Measurements from ENCODE around the gene CD1B. TPM values are rescaled to one million over a fixed set of nuclear protein-coding genes. Genes with fewer than 3 reads are reported as not detected.
"Not testable (repeated sequence)": the region's sequence is repeated elsewhere in the genome, so short reads cannot be mapped to it uniquely, and the experiment has no call there.

CD1B gene
- total RNA-seq, 1 donor from 2014 or later, result not detected

- H3K27ac Mint-ChIP-seq, result peak overlapping the region; percentile 99
- no peak for DNase-seq
- CTCF ChIA-PET, result interaction anchor here (0.9 to 2.5 kb wide), 4 partner anchors 41 to 165 kb away, joined by 3 to 18 read pairs (median 6); no protein-coding TSS in a partner anchor
- intact Hi-C loops (cut with micrococcal nuclease), result loop anchor here (1.0 to 10.0 kb wide), 5 partner anchors 39 to 702 kb away; no protein-coding TSS in a partner anchor
- H3K4me1 Mint-ChIP-seq, result peaks cover 61% of the 10 kb centered on the region
- H3K9me3 Mint-ChIP-seq, result no peaks in the 10 kb centered on the region
- H3K4me3 Mint-ChIP-seq, result peak overlapping the region; percentile 88
- no peaks in the 10 kb centered on the region for H3K27me3 Mint-ChIP-seq
- peak; percentile 13 for ATAC-seq (ENCODE audit: low read depth)
- peaks cover 6% of the 10 kb centered on the region for H3K36me3 Mint-ChIP-seq (ENCODE audit: low read depth)
- no peak for TF ChIP-seq CTCF (IDR thresholded peaks at IDR 0.05)
- POLR2A ChIA-PET, result interaction anchor here (0.6 to 4.5 kb wide), 12 partner anchors 9 to 790 kb away, joined by 3 to 47 read pairs (median 6); partner anchors contain the start of genes AIM2 and CD1D
Measured at GRCh38 chr1:158286941-158287346, 44.4 kb downstream of the CD1B start.

DNA sequence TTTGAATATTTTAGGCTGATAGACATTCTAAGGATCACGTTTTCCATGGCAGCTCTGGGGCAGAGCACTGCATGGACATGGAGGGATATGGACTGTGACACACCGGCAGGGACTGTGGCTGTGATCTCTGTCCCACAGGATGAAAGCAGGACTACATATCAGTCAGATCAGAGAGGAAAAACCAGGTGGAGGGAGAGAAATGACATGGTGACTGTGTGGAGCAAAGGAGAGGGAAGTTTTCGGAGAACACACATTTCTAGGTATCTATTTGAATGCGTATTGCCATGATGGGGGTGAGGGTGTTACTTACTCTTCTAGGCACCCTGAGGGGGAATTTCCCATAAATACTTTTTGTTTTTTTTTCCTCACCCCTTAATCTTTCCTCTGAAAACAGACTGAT, 44.8 kb downstream of the CD1B start:
- Mint-ChIP-seq H3K4me3 (peak overlapping the region; percentile 88), H3K9me3 (peaks cover 2% of the 10 kb centered on the region), H3K27ac (peak overlapping the region; percentile 99), H3K36me3 (ENCODE audit: low read depth) (peaks cover 9% of the 10 kb centered on the region), H3K4me1 (peaks cover 66% of the 10 kb centered on the region), H3K27me3 (no peaks in the 10 kb centered on the region)
- CTCF ChIA-PET, result interaction anchor here (0.9 to 4.3 kb wide), 6 partner anchors 29 to 165 kb away, joined by 3 to 19 read pairs (median 6); no protein-coding TSS in a partner anchor
- DNase-seq (no peak), ATAC-seq (ENCODE audit: low read depth) (peak; percentile 8)
- no peak for TF ChIP-seq CTCF (IDR thresholded peaks at IDR 0.05)
- POLR2A ChIA-PET, result interaction anchor here (0.9 to 4.5 kb wide), 12 partner anchors 17 to 790 kb away, joined by 3 to 47 read pairs (median 8); partner anchors contain the start of genes AIM2 and CD1D
- intact Hi-C loops (cut with micrococcal nuclease), result loop anchor here (1.0 to 10.0 kb wide), 5 partner anchors 38 to 702 kb away; no protein-coding TSS in a partner anchor

DNA sequence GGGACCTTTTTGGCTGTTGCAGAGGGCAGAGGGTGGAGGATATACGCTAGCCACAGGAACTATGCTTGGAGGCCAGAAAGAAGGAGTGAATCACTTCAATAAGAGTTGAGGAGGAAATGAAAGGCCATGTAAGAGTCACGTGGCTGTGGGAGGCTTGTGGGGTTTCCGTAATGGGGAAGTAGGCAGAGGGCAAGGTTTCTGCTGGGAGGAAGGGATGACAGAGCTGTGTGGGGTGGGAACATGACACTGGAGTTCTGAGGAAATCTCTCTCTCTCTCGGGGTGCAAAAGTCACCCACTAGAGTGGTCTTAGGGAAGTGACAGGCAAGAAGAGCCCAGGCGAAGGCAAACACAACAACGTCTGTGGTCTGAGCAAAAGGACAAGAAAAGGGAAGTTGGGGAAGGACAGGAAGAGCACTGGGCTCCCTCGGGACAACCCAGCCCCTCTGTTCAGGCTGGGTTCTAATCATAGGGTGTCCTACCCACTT, 45.5 kb downstream of the CD1B start:
- POLR2A ChIA-PET, result interaction anchor here (0.6 to 4.5 kb wide), 14 partner anchors 38 to 791 kb away, joined by 3 to 47 read pairs (median 8); partner anchors contain the start of genes AIM2 and CD1D
- Mint-ChIP-seq H3K4me3 (peak overlapping the region; percentile 88), H3K9me3 (peaks cover 2% of the 10 kb centered on the region), H3K4me1 (peaks cover 72% of the 10 kb centered on the region), H3K27me3 (no peaks in the 10 kb centered on the region), H3K27ac (peak overlapping the region; percentile 99), H3K36me3 (ENCODE audit: low read depth) (peaks cover 10% of the 10 kb centered on the region)
- no peak for TF ChIP-seq CTCF (IDR thresholded peaks at IDR 0.05)
- DNase-seq (peak; percentile 68), ATAC-seq (ENCODE audit: low read depth) (peak; percentile 73)
- CTCF ChIA-PET, result interaction anchor here (1.0 to 4.3 kb wide), 6 partner anchors 28 to 786 kb away, joined by 3 to 19 read pairs (median 5); no protein-coding TSS in a partner anchor
- intact Hi-C loops (cut with micrococcal nuclease), result loop anchor here (1.0 to 10.0 kb wide), 11 partner anchors 10 to 783 kb away; partner anchors contain the start of gene IFI16

DNA sequence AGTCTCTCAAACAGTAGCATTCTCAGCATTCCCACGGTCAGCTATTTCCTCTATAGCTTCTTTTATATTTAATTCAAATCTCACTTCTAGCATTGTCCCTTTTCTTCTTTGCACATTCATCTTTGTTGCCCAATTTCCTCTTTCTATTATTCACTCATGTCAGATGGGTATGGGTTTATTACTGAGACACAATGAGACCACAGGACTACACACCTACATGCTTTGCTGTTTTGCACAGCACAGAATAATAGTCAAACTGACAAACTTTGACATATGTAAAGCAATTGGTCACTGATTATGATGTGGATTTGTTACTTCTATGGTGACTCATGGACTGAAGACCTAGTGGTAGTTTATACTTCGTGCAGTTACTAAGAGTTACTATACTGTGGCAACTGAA, 47.4 kb downstream of the CD1B start:
- Mint-ChIP-seq H3K27me3 (no peaks in the 10 kb centered on the region), H3K27ac (peak overlapping the region; percentile 66)
- ATAC-seq (ENCODE audit: low read depth), result peak; percentile 9

GRCh38 chr1:158282421-158282820, 48.9 kb downstream of the CD1B start:
- POLR2A ChIA-PET; H3K36me3 Mint-ChIP-seq (ENCODE audit: low read depth); ATAC-seq (ENCODE audit: low read depth); H3K9me3 Mint-ChIP-seq; H3K27me3 Mint-ChIP-seq; DNase-seq: not testable (repeated sequence)
- CTCF ChIA-PET, result interaction anchor here (1.3 to 4.3 kb wide), 4 partner anchors 18 to 79 kb away, joined by 3 to 19 read pairs (median 12); no protein-coding TSS in a partner anchor
- peak overlapping the region; percentile 29 for H3K4me3 Mint-ChIP-seq
- peak overlapping the region; percentile 73 for H3K27ac Mint-ChIP-seq
- H3K4me1 Mint-ChIP-seq, result peaks cover 66% of the 10 kb centered on the region
- intact Hi-C loops (cut with micrococcal nuclease), result loop anchor here (10.0 kb wide), 2 partner anchors 558 to 698 kb away; no protein-coding TSS in a partner anchor

More for the DNA sequence above, 47.4 kb downstream of the CD1B start:
- peaks cover 72% of the 10 kb centered on the region for H3K4me1 Mint-ChIP-seq
- CTCF ChIA-PET, result interaction anchor here (0.6 to 4.3 kb wide), 3 partner anchors 45 to 140 kb away, joined by 3 to 19 read pairs (median 19); no protein-coding TSS in a partner anchor
- H3K4me3 Mint-ChIP-seq, result peak overlapping the region; percentile 36
- no peak for TF ChIP-seq CTCF (IDR thresholded peaks at IDR 0.05)
- POLR2A ChIA-PET, result interaction anchor here (0.6 to 4.5 kb wide), 4 partner anchors 36 to 777 kb away, joined by 3 to 47 read pairs (median 5); no protein-coding TSS in a partner anchor
- H3K36me3 Mint-ChIP-seq (ENCODE audit: low read depth), result peaks cover 10% of the 10 kb centered on the region
- H3K9me3 Mint-ChIP-seq, result peaks cover 2% of the 10 kb centered on the region
- intact Hi-C loops (cut with micrococcal nuclease), result loop anchor here (2.0 to 10.0 kb wide), 5 partner anchors 41 to 725 kb away; partner anchors contain the start of gene IFI16
- no peak for DNase-seq

Other genes starting within 250 kb of the CD1B start
- 4.6 and 5.0 TPM in 2 replicates for gene CD1D, start 150.6 kb downstream of the CD1B start, total RNA-seq
- gene CD1A, start 77.1 kb downstream of the CD1B start, total RNA-seq, result 1.4 and 1.6 TPM in 2 replicates
- gene CD1C, start 41.6 kb downstream of the CD1B start, total RNA-seq, result 37.3 and 40.8 TPM in 2 replicates
- not detected in 2 replicates for gene CD1E, start 22.4 kb upstream of the CD1B start, total RNA-seq
- gene OR10T2, start 67.9 kb upstream of the CD1B start, total RNA-seq, result not detected in 2 replicates
- not detected in 2 replicates for gene OR10K2, start 94.7 kb upstream of the CD1B start, total RNA-seq
- not detected in 2 replicates for gene OR10K1, start 130.3 kb upstream of the CD1B start, total RNA-seq
- not detected in 2 replicates for gene OR10R2, start 140.7 kb upstream of the CD1B start, total RNA-seq
- not detected in 2 replicates for gene OR6Y1, start 222.9 kb upstream of the CD1B start, total RNA-seq
- not detected in 2 replicates for gene OR6P1, start 239.0 kb upstream of the CD1B start, total RNA-seq
- not detected in 2 replicates for gene OR10X1, start 248.4 kb upstream of the CD1B start, total RNA-seq

Data from activated B cell treated with CpG ODN at 0.5 μM for 24 hours (primary cell).